ENCODE data around the gene TTC28. TPM values are rescaled to one million over a fixed set of nuclear protein-coding genes. Genes with fewer than 3 reads are reported as not detected.
"Not testable (repeated sequence)": the region's sequence is repeated elsewhere in the genome, so short reads cannot be mapped to it uniquely, and the experiment has no call there.

TTC28 gene
- total RNA-seq, 1 donor from 2014 or later: 46.2 TPM

DNA sequence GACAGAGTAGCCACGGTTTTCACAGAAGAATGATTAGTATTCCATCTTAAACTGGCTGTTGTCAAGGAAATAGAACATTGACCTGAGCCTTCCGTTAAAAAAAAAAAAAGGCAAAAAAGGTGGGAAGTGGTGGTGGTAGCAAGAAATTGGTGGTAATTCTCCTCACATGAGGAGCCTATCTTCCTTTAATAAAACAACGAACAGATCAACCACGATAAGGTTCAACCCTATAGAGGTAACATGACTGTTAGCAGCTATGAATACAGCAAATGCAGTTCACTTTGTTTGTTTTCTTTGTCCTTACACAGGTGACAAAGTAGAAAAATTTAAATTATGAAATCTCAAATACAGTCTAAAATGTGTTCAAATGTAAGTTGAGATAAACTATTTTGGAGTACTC is 181.6 kb downstream of the TTC28 start:
- Mint-ChIP-seq H3K27ac (no peak overlapping the region), H3K4me3 (no peak overlapping the region), H3K27me3 (ENCODE audit: insufficient read depth, low read depth) (no peaks in the 10 kb centered on the region), H3K4me1 (peaks cover 15% of the 10 kb centered on the region), H3K36me3 (peaks cover 9% of the 10 kb centered on the region), H3K9me3 (peaks cover 4% of the 10 kb centered on the region)
- Histone ChIP-seq H3K9ac (no peak overlapping the region), H3K4me3 (no peak overlapping the region), H3K27me3 (no peaks in the 10 kb centered on the region), H3K36me3 (no peaks in the 10 kb centered on the region), H3K79me2 (ENCODE audit: low read depth) (no peaks in the 10 kb centered on the region), H3K9me3 (ENCODE audit: low read depth) (no peaks in the 10 kb centered on the region), H3K27ac (no peak overlapping the region), H2AFZ (replicated peaks) (no peak overlapping the region), H4K20me1 (ENCODE audit: low read depth) (peaks cover 12% of the 10 kb centered on the region), H3K4me2 (no peak overlapping the region), H3K4me1 (no peaks in the 10 kb centered on the region), H3F3A (ENCODE audit: low read depth) (no peaks in the 10 kb centered on the region)
- TF ChIP-seq EZH2phosphoT487 (IDR thresholded peaks at IDR 0.05) (no peak), CTCF (IDR thresholded peaks at IDR 0.05) (no peak), EZH2 (IDR thresholded peaks at IDR 0.05) (no peak)
- DNase-seq (ENCODE audit: low spot score): no peak

DNA sequence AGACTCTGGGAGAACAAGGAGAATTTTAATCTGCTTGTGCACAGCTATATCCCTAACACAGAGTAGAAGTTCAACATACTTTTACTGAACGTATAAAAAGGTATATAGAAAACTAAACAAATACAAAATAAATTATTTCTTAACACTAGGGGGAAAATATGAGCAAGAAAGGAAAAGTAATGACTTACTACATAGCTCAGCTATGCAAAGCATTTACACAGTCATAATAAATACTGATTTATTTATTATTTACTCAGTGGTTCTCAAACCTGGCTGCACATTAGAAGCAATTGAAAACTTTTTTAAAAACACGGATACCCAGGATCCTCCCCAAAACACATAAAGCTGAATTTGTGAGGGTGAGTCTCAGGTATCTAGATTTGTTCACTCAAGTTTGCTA is 182.5 kb downstream of the TTC28 start:
- DNase-seq (ENCODE audit: low spot score): no peak
- Histone ChIP-seq H3K27me3 (no peaks in the 10 kb centered on the region), H4K20me1 (ENCODE audit: low read depth) (peaks cover 10% of the 10 kb centered on the region), H3K4me2 (no peak overlapping the region), H3K9me3 (ENCODE audit: low read depth) (no peaks in the 10 kb centered on the region), H3K36me3 (no peaks in the 10 kb centered on the region), H2AFZ (replicated peaks) (no peak overlapping the region), H3F3A (ENCODE audit: low read depth) (no peaks in the 10 kb centered on the region), H3K79me2 (ENCODE audit: low read depth) (no peaks in the 10 kb centered on the region), H3K4me1 (no peaks in the 10 kb centered on the region), H3K4me3 (no peak overlapping the region), H3K27ac (no peak overlapping the region), H3K9ac (no peak overlapping the region)
- Mint-ChIP-seq H3K27me3 (ENCODE audit: insufficient read depth, low read depth) (no peaks in the 10 kb centered on the region), H3K27ac (no peak overlapping the region), H3K4me3 (no peak overlapping the region), H3K9me3 (peaks cover 4% of the 10 kb centered on the region), H3K36me3 (peaks cover 9% of the 10 kb centered on the region), H3K4me1 (peaks cover 15% of the 10 kb centered on the region)
- no peak for TF ChIP-seq EZH2 (IDR thresholded peaks at IDR 0.05)

GRCh38 chr22:28491289-28491688 is 188.4 kb downstream of the TTC28 start:
- not testable (repeated sequence) for H3K27me3 Mint-ChIP-seq (ENCODE audit: insufficient read depth, low read depth); DNase-seq (ENCODE audit: low spot score); H3F3A ChIP-seq (ENCODE audit: low read depth); H3K9me3 ChIP-seq (ENCODE audit: low read depth); H3K27ac Mint-ChIP-seq; H3K27me3 ChIP-seq; H3K4me1 ChIP-seq; H3K79me2 ChIP-seq (ENCODE audit: low read depth); H3K4me2 ChIP-seq; H3K27ac ChIP-seq; H3K4me3 Mint-ChIP-seq; H3K4me3 ChIP-seq; H3K36me3 ChIP-seq; H2AFZ ChIP-seq (replicated peaks); H3K9ac ChIP-seq; H4K20me1 ChIP-seq (ENCODE audit: low read depth)
- peaks cover 18% of the 10 kb centered on the region for H3K36me3 Mint-ChIP-seq
- peaks cover 11% of the 10 kb centered on the region for H3K4me1 Mint-ChIP-seq
- H3K9me3 Mint-ChIP-seq: peaks cover 14% of the 10 kb centered on the region

DNA sequence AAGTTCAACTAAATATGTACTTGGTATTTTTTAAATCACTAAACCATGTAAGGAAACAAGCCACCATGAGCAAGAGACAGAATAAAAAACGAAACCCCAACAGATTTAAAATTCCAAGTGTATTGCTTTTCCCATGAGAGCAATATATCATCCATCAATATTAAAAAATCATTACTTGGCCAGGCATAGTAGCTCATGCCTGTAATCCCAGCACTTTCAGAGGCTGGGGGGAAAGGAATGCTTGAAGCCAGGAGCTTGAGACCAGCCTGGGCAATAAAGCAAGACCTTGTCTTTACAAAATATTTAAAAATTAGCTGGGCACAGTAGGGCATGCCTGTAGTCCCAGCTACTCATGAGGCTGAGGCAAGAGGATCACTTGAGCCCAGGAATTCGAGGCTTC is 190.8 kb downstream of the TTC28 start:
- no peaks in the 10 kb centered on the region for H3K9me3 ChIP-seq (ENCODE audit: low read depth)
- no peak overlapping the region for H3K27ac Mint-ChIP-seq
- peaks cover 12% of the 10 kb centered on the region for H3K9me3 Mint-ChIP-seq
- H3K36me3 Mint-ChIP-seq: peaks cover 17% of the 10 kb centered on the region
- no peak for TF ChIP-seq EZH2phosphoT487 (IDR thresholded peaks at IDR 0.05)
- no peak for TF ChIP-seq CTCF (IDR thresholded peaks at IDR 0.05)
- no peak for TF ChIP-seq EZH2 (IDR thresholded peaks at IDR 0.05)
- H3K27me3 ChIP-seq: no peaks in the 10 kb centered on the region
- H3K4me2 ChIP-seq: no peak overlapping the region
- H3K36me3 ChIP-seq: no peaks in the 10 kb centered on the region
- H3K4me3 ChIP-seq: no peak overlapping the region
- no peaks in the 10 kb centered on the region for H3F3A ChIP-seq (ENCODE audit: low read depth)
- H3K9ac ChIP-seq: no peak overlapping the region
- no peak overlapping the region for H3K4me3 Mint-ChIP-seq
- H3K79me2 ChIP-seq (ENCODE audit: low read depth): no peaks in the 10 kb centered on the region
- H3K27me3 Mint-ChIP-seq (ENCODE audit: insufficient read depth, low read depth): no peaks in the 10 kb centered on the region
- peaks cover 5% of the 10 kb centered on the region for H3K4me1 Mint-ChIP-seq
- no peak overlapping the region for H3K27ac ChIP-seq
- peaks cover 3% of the 10 kb centered on the region for H4K20me1 ChIP-seq (ENCODE audit: low read depth)
- no peak overlapping the region for H2AFZ ChIP-seq (replicated peaks)
- no peak for DNase-seq (ENCODE audit: low spot score)
- H3K4me1 ChIP-seq: peaks cover 5% of the 10 kb centered on the region
